ENCODE measurements around the gene KAT2A.

The KAT2A gene

GRCh38 chr17:42135151-42135550, 14.0 kb upstream of the KAT2A start:
- no peak for DNase-seq

GRCh38 chr17:42133461-42134041, 12.4 kb upstream of the KAT2A start:
- DNase-seq, result no peak

- DNase-seq, result peak; percentile 75 to 82
Observed at GRCh38 chr17:42132941-42133340, 11.8 kb upstream of the KAT2A start.

- peak; percentile 39 to 41 for DNase-seq
Observed at GRCh38 chr17:42131981-42132432, 10.8 kb upstream of the KAT2A start.

- no peak for DNase-seq
Observed at GRCh38 chr17:42131232-42131631, 10.1 kb upstream of the KAT2A start.

- DNase-seq, result no peak
Observed at GRCh38 chr17:42130310-42130936, 9.3 kb upstream of the KAT2A start.

GRCh38 chr17:42129109-42129837, 8.1 kb upstream of the KAT2A start:
- peak; percentile 63 to 79 for DNase-seq

GRCh38 chr17:42127414-42127813, 6.2 kb upstream of the KAT2A start:
- no peak for DNase-seq

GRCh38 chr17:42126836-42127235, 5.7 kb upstream of the KAT2A start:
- no peak for DNase-seq

GRCh38 chr17:42125565-42125964, 4.4 kb upstream of the KAT2A start:
- no peak for DNase-seq

- DNase-seq, result no peak
Observed at GRCh38 chr17:42124256-42124655, 3.1 kb upstream of the KAT2A start.

GRCh38 chr17:42122371-42123303, 1.5 kb upstream of the KAT2A start, which contains the start of gene HSPB9:
Gene HSPB9, plus strand, starts transcription at chr17:42122804. Its CDS starts 47 bp downstream, at chr17:42122851.
- no peak for DNase-seq

GRCh38 chr17:42120161-42120769, 902 bp downstream of the KAT2A start:
- no peak for DNase-seq

- no peak for DNase-seq
Observed at GRCh38 chr17:42119301-42119700, 1.9 kb downstream of the KAT2A start.

- DNase-seq, result peak in 1 of 2 donors; percentile 12
Observed at GRCh38 chr17:42118545-42118944, 2.6 kb downstream of the KAT2A start.

GRCh38 chr17:42118126-42118510, 3.0 kb downstream of the KAT2A start:
- DNase-seq, result no peak

GRCh38 chr17:42117397-42118125, 3.6 kb downstream of the KAT2A start:
- DNase-seq, result no peak

GRCh38 chr17:42116705-42117396, 4.3 kb downstream of the KAT2A start:
- peak; percentile 80 to 82 for DNase-seq

- no peak for DNase-seq
Observed at GRCh38 chr17:42114118-42114517, 7.0 kb downstream of the KAT2A start.

GRCh38 chr17:42113293-42114069, 7.7 kb downstream of the KAT2A start:
- DNase-seq, result no peak
